ENCODE results near the gene HHAT. TPM values are rescaled to one million over a fixed set of nuclear protein-coding genes. Genes with fewer than 3 reads are reported as not detected.

The HHAT gene
- total RNA-seq, 1 donor from 2014 or later = 11.4 TPM

DNA sequence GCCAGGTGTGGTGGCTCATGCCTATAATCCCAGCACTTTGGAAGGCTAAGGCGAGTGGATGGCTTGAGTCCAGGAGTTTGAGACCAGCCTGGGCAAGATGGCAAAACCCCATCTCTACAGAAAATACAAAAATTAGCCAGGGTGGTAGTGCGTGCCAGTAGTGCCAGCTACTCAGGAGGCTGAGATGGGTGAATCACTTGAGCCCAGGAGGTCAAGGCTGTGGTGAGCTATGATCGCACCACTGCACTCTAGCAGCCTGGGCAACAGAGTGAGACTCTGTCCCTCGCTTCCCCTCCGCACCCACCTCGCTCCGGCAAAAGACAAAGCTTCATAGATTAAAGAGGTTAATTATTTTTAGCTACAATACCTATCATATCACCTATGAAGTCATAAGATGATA is 100.0 kb downstream of the HHAT start:
- Histone ChIP-seq H3K4me1 (ENCODE audit: insufficient read depth, low read length) (no peaks in the 10 kb centered on the region), H3K27ac (ENCODE audit: low read depth, low read length) (no peak overlapping the region), H2AFZ (ENCODE audit: low read depth, low read length) (no peak overlapping the region), H3K9me3 (ENCODE audit: insufficient read depth, low read depth, low read length) (no peaks in the 10 kb centered on the region), H4K20me1 (ENCODE audit: insufficient read depth, low read length) (no peaks in the 10 kb centered on the region), H3K4me2 (ENCODE audit: low read length) (no peak overlapping the region), H3K4me3 (ENCODE audit: insufficient read depth, low read depth, low read length) (no peak overlapping the region), H3K27me3 (ENCODE audit: insufficient read depth, low read length) (no peaks in the 10 kb centered on the region), H3K79me2 (ENCODE audit: insufficient read depth, low read length) (no peaks in the 10 kb centered on the region), H3K9ac (ENCODE audit: low read length) (no peak overlapping the region), H3K36me3 (ENCODE audit: insufficient read depth, low read length) (no peaks in the 10 kb centered on the region)
- H3K4me3 Mint-ChIP-seq (ENCODE audit: unreplicated experiment) = no peak overlapping the region
- peaks cover 5% of the 10 kb centered on the region for H3K36me3 Mint-ChIP-seq (ENCODE audit: low read depth, unreplicated experiment)
- H3K4me1 Mint-ChIP-seq (ENCODE audit: low read depth, unreplicated experiment) = no peaks in the 10 kb centered on the region
- FAIRE-seq (no peak), DNase-seq (ENCODE audit: low read depth) (no peak)
- TF ChIP-seq, protein P1, sequence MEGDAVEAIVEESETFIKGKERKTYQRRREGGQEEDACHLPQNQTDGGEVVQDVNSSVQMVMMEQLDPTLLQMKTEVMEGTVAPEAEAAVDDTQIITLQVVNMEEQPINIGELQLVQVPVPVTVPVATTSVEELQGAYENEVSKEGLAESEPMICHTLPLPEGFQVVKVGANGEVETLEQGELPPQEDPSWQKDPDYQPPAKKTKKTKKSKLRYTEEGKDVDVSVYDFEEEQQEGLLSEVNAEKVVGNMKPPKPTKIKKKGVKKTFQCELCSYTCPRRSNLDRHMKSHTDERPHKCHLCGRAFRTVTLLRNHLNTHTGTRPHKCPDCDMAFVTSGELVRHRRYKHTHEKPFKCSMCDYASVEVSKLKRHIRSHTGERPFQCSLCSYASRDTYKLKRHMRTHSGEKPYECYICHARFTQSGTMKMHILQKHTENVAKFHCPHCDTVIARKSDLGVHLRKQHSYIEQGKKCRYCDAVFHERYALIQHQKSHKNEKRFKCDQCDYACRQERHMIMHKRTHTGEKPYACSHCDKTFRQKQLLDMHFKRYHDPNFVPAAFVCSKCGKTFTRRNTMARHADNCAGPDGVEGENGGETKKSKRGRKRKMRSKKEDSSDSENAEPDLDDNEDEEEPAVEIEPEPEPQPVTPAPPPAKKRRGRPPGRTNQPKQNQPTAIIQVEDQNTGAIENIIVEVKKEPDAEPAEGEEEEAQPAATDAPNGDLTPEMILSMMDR (IDR thresholded peaks at IDR 0.05; ENCODE audit: insufficient read depth, low read depth, low read length) = no peak
- TF ChIP-seq EZH2 (IDR thresholded peaks at IDR 0.05; ENCODE audit: insufficient read depth, low read length) = no peak
- H3K27ac Mint-ChIP-seq (ENCODE audit: unreplicated experiment) = no peak overlapping the region
- H3K27me3 Mint-ChIP-seq (ENCODE audit: low read depth, unreplicated experiment) = no peaks in the 10 kb centered on the region
- H3K9me3 Mint-ChIP-seq (ENCODE audit: unreplicated experiment) = peaks cover 9% of the 10 kb centered on the region

DNA sequence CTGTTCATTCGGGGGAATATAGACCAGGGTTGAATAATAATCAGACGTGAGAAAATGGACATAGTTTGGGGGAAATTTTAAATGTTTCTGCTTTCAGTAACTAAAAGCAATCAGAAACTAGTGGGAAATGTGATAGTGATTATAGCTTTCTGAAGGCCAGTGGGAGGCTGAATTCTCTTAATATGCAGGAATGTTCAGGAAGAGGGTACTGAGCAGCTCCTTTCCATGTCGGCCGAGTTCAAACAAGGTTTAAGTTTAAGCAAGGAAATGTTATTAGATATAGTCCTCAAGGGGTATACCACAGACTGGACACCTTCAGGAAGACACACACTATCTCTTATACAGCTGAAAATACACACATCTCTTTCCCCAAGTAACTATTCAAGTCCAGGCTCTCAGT is 105.5 kb downstream of the HHAT start:
- Histone ChIP-seq H3K9ac (ENCODE audit: low read length) (no peak overlapping the region), H3K36me3 (ENCODE audit: insufficient read depth, low read length) (no peaks in the 10 kb centered on the region), H2AFZ (ENCODE audit: low read depth, low read length) (no peak overlapping the region), H3K9me3 (ENCODE audit: insufficient read depth, low read depth, low read length) (no peaks in the 10 kb centered on the region), H3K4me2 (ENCODE audit: low read length) (no peak overlapping the region), H3K27me3 (ENCODE audit: insufficient read depth, low read length) (no peaks in the 10 kb centered on the region), H3K4me1 (ENCODE audit: insufficient read depth, low read length) (peaks cover 14% of the 10 kb centered on the region), H3K27ac (ENCODE audit: low read depth, low read length) (no peak overlapping the region), H3K4me3 (ENCODE audit: insufficient read depth, low read depth, low read length) (no peak overlapping the region), H3K79me2 (ENCODE audit: insufficient read depth, low read length) (no peaks in the 10 kb centered on the region), H4K20me1 (ENCODE audit: insufficient read depth, low read length) (no peaks in the 10 kb centered on the region)
- Mint-ChIP-seq H3K27me3 (ENCODE audit: low read depth, unreplicated experiment) (no peaks in the 10 kb centered on the region), H3K4me3 (ENCODE audit: unreplicated experiment) (no peak overlapping the region), H3K9me3 (ENCODE audit: unreplicated experiment) (peaks cover 5% of the 10 kb centered on the region), H3K36me3 (ENCODE audit: low read depth, unreplicated experiment) (peaks cover 2% of the 10 kb centered on the region), H3K27ac (ENCODE audit: unreplicated experiment) (no peak overlapping the region), H3K4me1 (ENCODE audit: low read depth, unreplicated experiment) (peaks cover 26% of the 10 kb centered on the region)
- TF ChIP-seq, protein P1 (IDR thresholded peaks at IDR 0.05; ENCODE audit: insufficient read depth, low read depth, low read length) = no peak
- no peak for TF ChIP-seq EZH2 (IDR thresholded peaks at IDR 0.05; ENCODE audit: insufficient read depth, low read length)
- FAIRE-seq (no peak), DNase-seq (ENCODE audit: low read depth) (peak; percentile 36)

DNA sequence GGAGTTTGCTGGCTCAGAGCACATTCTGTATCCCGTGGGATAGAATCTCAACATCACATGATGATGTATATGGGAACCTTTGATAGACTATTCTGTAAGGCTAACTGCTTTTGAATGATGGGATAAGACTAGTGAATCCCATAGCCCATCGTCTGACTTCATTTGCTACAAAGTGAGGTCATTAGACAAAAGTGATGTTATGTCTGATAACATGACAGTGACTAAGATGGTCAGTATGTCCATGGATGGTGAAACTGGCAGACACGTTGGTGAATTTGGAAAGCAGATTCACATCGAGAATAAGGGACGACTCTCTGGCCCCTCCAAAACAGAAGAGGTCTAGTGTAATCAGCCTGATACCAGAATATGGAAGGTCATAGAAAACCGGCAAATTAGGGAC is 108.4 kb downstream of the HHAT start:
- Histone ChIP-seq H3K4me1 (ENCODE audit: insufficient read depth, low read length) (peaks cover 32% of the 10 kb centered on the region), H3K9ac (ENCODE audit: low read length) (no peak overlapping the region), H3K79me2 (ENCODE audit: insufficient read depth, low read length) (no peaks in the 10 kb centered on the region), H4K20me1 (ENCODE audit: insufficient read depth, low read length) (no peaks in the 10 kb centered on the region), H3K27ac (ENCODE audit: low read depth, low read length) (no peak overlapping the region), H3K36me3 (ENCODE audit: insufficient read depth, low read length) (no peaks in the 10 kb centered on the region), H3K27me3 (ENCODE audit: insufficient read depth, low read length) (no peaks in the 10 kb centered on the region), H3K9me3 (ENCODE audit: insufficient read depth, low read depth, low read length) (no peaks in the 10 kb centered on the region), H3K4me2 (ENCODE audit: low read length) (no peak overlapping the region), H2AFZ (ENCODE audit: low read depth, low read length) (no peak overlapping the region), H3K4me3 (ENCODE audit: insufficient read depth, low read depth, low read length) (no peak overlapping the region)
- H3K4me3 Mint-ChIP-seq (ENCODE audit: unreplicated experiment) = no peak overlapping the region
- FAIRE-seq (no peak), DNase-seq (ENCODE audit: low read depth) (no peak)
- H3K9me3 Mint-ChIP-seq (ENCODE audit: unreplicated experiment) = peaks cover 5% of the 10 kb centered on the region
- peaks cover 2% of the 10 kb centered on the region for H3K36me3 Mint-ChIP-seq (ENCODE audit: low read depth, unreplicated experiment)
- TF ChIP-seq, protein P1 (IDR thresholded peaks at IDR 0.05; ENCODE audit: insufficient read depth, low read depth, low read length) = no peak
- TF ChIP-seq EZH2 (IDR thresholded peaks at IDR 0.05; ENCODE audit: insufficient read depth, low read length) = no peak
- H3K4me1 Mint-ChIP-seq (ENCODE audit: low read depth, unreplicated experiment) = peaks cover 43% of the 10 kb centered on the region
- H3K27ac Mint-ChIP-seq (ENCODE audit: unreplicated experiment) = no peak overlapping the region
- no peaks in the 10 kb centered on the region for H3K27me3 Mint-ChIP-seq (ENCODE audit: low read depth, unreplicated experiment)
